ENCODE measurements around the gene STAT3.

DNA sequence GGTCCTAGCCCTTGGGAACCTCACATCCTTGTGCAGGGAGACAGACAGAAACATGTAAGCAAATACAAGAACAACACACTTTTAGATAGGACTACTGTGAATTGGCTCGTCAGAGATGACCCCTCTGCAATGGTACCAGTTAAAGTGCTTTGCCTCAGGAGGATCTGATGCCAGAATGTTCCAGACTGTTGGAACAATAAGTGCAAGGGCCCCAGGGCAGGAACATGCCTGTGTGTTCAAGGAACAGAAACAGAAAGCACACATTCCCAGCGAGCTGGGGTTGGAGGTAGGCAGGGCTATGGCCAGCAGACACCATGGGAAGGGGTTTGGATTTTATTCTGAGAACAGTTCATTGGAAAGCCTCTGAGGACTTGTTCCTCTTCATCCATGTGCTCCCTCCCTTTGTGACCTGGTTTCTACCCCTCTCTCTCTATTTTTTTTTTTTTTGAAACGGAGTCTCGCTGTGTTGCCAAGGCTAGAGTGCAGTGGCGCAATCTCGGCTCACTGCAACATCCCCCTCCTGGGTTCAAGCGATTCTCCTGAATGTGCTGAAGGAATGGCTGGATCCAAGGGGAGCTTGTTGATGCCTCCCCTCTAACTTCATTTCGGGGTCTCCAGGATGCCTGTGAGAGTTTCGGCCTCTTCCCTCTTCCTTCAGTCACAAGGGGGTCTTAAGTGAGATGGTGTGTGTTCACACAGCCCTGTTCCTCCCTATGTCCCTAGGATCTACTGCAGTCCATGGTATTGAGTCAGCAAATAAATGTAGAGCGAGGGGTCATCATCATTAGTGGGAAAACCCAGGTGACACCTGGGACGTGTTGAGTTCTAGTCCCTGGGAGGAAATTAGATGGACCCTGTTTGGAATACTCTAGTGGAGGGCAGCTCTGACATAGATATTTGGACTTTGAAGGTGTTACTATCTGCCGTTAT lies 93.5 kb downstream of the STAT3 start:
- TF ChIP-seq, protein P1, sequence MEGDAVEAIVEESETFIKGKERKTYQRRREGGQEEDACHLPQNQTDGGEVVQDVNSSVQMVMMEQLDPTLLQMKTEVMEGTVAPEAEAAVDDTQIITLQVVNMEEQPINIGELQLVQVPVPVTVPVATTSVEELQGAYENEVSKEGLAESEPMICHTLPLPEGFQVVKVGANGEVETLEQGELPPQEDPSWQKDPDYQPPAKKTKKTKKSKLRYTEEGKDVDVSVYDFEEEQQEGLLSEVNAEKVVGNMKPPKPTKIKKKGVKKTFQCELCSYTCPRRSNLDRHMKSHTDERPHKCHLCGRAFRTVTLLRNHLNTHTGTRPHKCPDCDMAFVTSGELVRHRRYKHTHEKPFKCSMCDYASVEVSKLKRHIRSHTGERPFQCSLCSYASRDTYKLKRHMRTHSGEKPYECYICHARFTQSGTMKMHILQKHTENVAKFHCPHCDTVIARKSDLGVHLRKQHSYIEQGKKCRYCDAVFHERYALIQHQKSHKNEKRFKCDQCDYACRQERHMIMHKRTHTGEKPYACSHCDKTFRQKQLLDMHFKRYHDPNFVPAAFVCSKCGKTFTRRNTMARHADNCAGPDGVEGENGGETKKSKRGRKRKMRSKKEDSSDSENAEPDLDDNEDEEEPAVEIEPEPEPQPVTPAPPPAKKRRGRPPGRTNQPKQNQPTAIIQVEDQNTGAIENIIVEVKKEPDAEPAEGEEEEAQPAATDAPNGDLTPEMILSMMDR (IDR thresholded peaks at IDR 0.05; ENCODE audit: poor library complexity): no peak
- no peak for TF ChIP-seq EZH2 (IDR thresholded peaks at IDR 0.05; ENCODE audit: borderline replicate concordance)
- TF ChIP-seq EZH2phosphoT487 (IDR thresholded peaks at IDR 0.05; ENCODE audit: low read depth, severe bottlenecking, unreplicated experiment): no peak

All from hepatocyte (in vitro differentiated cells).